Subcutaneous adipose tissue (tissue), 4 donors: ENCODE data around the gene SIL1. TPM values are rescaled to one million over a fixed set of nuclear protein-coding genes. Genes with fewer than 3 reads are reported as not detected.

Experiments
- CTCF ChIP-seq: fragments of 450-650 bp; IDR thresholded peaks from one replicate; pipeline ENCODE4 v1.5.1; 2016; ENCODE audit warnings: low read depth, mild to moderate bottlenecking, control low read depth, antibody characterized with exemption, moderate library complexity
- total RNA-seq, 4 donors: library from RNA; depleted of rRNA; stranded (reverse); fragments of >200 nt; gene quantifications; one replicate each; pipeline ENCODE4 v1.1.0, GENCODE V29; 2016

SIL1 gene
- total RNA-seq, 4 donors from 2014 or later = 29.7 to 52.9 (median 44.8) TPM

- TF ChIP-seq CTCF = no peak
Measured at GRCh38 chr5:139212906-139213305, 14.7 kb upstream of the SIL1 start.

- no peak for TF ChIP-seq CTCF
Measured at GRCh38 chr5:139212486-139212885, 14.3 kb upstream of the SIL1 start.

- TF ChIP-seq CTCF = no peak
Measured at GRCh38 chr5:139210585-139210984, 12.4 kb upstream of the SIL1 start.

GRCh38 chr5:139207297-139208000 is 9.3 kb upstream of the SIL1 start:
- TF ChIP-seq CTCF = no peak

- no peak for TF ChIP-seq CTCF
Measured at GRCh38 chr5:139205586-139205985, 7.4 kb upstream of the SIL1 start.

- no peak for TF ChIP-seq CTCF
Measured at GRCh38 chr5:139205124-139205523, 7.0 kb upstream of the SIL1 start.

- TF ChIP-seq CTCF = no peak
Measured at GRCh38 chr5:139204196-139204595, 6.0 kb upstream of the SIL1 start.
